Naive thymus-derived CD4-positive, alpha-beta T cell (primary cell): Measurements from ENCODE around the gene UBE2D2. TPM values are rescaled to one million over a fixed set of nuclear protein-coding genes. Genes with fewer than 3 reads are reported as not detected.

Experiments
- ATAC-seq: fragments of 150-1000 bp; cut with Tn5 transposase; 2 replicates; pipeline ENCODE4 v1.10.0; 2021; ENCODE audit warnings: mild to moderate bottlenecking, moderate library complexity
- CTCF ChIA-PET: fragments of 350-600 bp; sonication (Branson Sonifier 250); formaldehyde crosslinking; loops from one replicate; lab custom pipeline; 2021; ENCODE audit warnings: antibody characterized with exemption; lab: Charles Lee
- POLR2A ChIA-PET: fragments of 350-600 bp; sonication (Branson Sonifier 250); formaldehyde crosslinking; loops from one replicate; lab custom pipeline; 2021; ENCODE audit warnings: antibody characterized with exemption, inconsistent platforms; lab: Charles Lee
- DNase-seq, 9 donors: peaks; one replicate each; pipeline versions ENCODE4 v3.0.0 to v3.0.0-alpha.2; 2020 to 2022; ENCODE audit warnings: mixed read lengths in 1 of 9
- H3K27ac ChIP-seq: one replicate; pipeline ENCODE4 v1.7.0; 2013; ENCODE audit warnings: mild to moderate bottlenecking, low read depth, low read length, moderate library complexity
- H3K27me3 ChIP-seq, 2 donors: one replicate each; pipeline ENCODE4 v1.7.0; 2013; ENCODE audit warnings: low read length in 2 of 2, mild to moderate bottlenecking in 2 of 2, moderate library complexity in 2 of 2; ENCODE audit not compliant: control insufficient read depth in 2 of 2, insufficient read depth in 2 of 2
- H3K36me3 ChIP-seq, 3 experiments: 1 replicate in 2 of 3; 2 replicates in 1 of 3; pipeline ENCODE4 v1.7.0; 2013; ENCODE audit warnings: low read length in 3 of 3, mild to moderate bottlenecking in 3 of 3, moderate library complexity in 1 of 3; ENCODE audit not compliant: insufficient read depth in 3 of 3, control insufficient read depth in 2 of 3
- H3K4me1 ChIP-seq, 2 donors: one replicate each; pipeline ENCODE4 v1.7.0; 2013; ENCODE audit warnings: low read length in 2 of 2, mild to moderate bottlenecking in 2 of 2, moderate library complexity in 1 of 2; ENCODE audit not compliant: control insufficient read depth in 2 of 2, insufficient read depth in 2 of 2
- H3K4me3 ChIP-seq: 2 replicates; pipeline ENCODE4 v1.7.0; 2013; ENCODE audit warnings: mild to moderate bottlenecking, low read length
- H3K9me3 ChIP-seq, 3 experiments: 1 replicate in 2 of 3; 2 replicates in 1 of 3; pipeline ENCODE4 v1.7.0; 2013; ENCODE audit warnings: low read length in 3 of 3; ENCODE audit not compliant: control insufficient read depth in 2 of 3
- H3K27ac Mint-ChIP-seq, 9 donors: one replicate each; pipeline ENCODE4 v1.8.0; 2020 to 2022; ENCODE audit warnings: mixed read lengths in 9 of 9, mild to moderate bottlenecking in 8 of 9, moderate library complexity in 5 of 9, inconsistent platforms in 2 of 9
- H3K27me3 Mint-ChIP-seq, 5 donors: one replicate each; pipeline ENCODE4 v1.8.0; 2021 to 2022; ENCODE audit warnings: mixed read lengths in 5 of 5, mild to moderate bottlenecking in 1 of 5
- H3K36me3 Mint-ChIP-seq, 5 donors: one replicate each; pipeline ENCODE4 v1.8.0; 2020 to 2022; ENCODE audit warnings: mixed read lengths in 5 of 5, mild to moderate bottlenecking in 3 of 5, inconsistent platforms in 1 of 5
- H3K4me1 Mint-ChIP-seq, 7 donors: one replicate each; pipeline ENCODE4 v1.8.0; 2020 to 2022; ENCODE audit warnings: mixed read lengths in 7 of 7, mild to moderate bottlenecking in 3 of 7, inconsistent platforms in 1 of 7
- H3K4me3 Mint-ChIP-seq, 10 donors: one replicate each; pipeline ENCODE4 v1.8.0; 2020 to 2022; ENCODE audit warnings: mild to moderate bottlenecking in 10 of 10, mixed read lengths in 10 of 10, moderate library complexity in 6 of 10, inconsistent platforms in 2 of 10
- H3K9me3 Mint-ChIP-seq, 11 donors: one replicate each; pipeline ENCODE4 v1.8.0; 2020 to 2022; ENCODE audit warnings: mixed read lengths in 11 of 11, mild to moderate bottlenecking in 4 of 11, inconsistent platforms in 1 of 11, moderate library complexity in 1 of 11
- intact Hi-C, 2 donors: fragments of 100-400 bp; cut with micrococcal nuclease; formaldehyde crosslinking; loops; one replicate each; pipeline ENCODE4 v1.15.1; 2023
- polyA plus RNA-seq, 2 donors: library from polyadenylated mRNA; unstranded; fragments of 300-500 nt; fragmentation: Illumina TruSeq; gene quantifications; one replicate each; pipeline ENCODE4 v1.2.3, GENCODE V29; 2021
- total RNA-seq, 6 experiments: library from RNA in 5 of 6; stranded (reverse) in 5 of 6; gene quantifications; 1 replicate in 5 of 6; 2 replicates in 1 of 6; pipeline ENCODE4 v1.2.3 and lab custom pipeline; 2021 to 2026

UBE2D2 gene
- total and polyA plus RNA-seq, 7 experiments from 2014 or later: 145 to 343 (median 210) TPM

- intact Hi-C loops: loop anchor here in 1 of 2 donors (5.0 to 10.0 kb wide), 2 partner anchors 108 to 206 kb away; no protein-coding TSS in a partner anchor
- peak overlapping the region in 4 of 9 donors; percentile 32 to 72 (median 40) for H3K27ac Mint-ChIP-seq
- ATAC-seq: no peak
- peaks cover 0 to 5% (median 0%) of the 10 kb centered on the region in 5 donors for H3K36me3 Mint-ChIP-seq
- no peak for DNase-seq
- H3K4me3 Mint-ChIP-seq: peak overlapping the region in 9 of 10 donors; percentile 39 to 77 (median 63)
- H3K4me1 Mint-ChIP-seq: peaks cover 22 to 44% (median 34%) of the 10 kb centered on the region in 7 donors
- Histone ChIP-seq H3K4me3 (no peak overlapping the region), H3K4me1 (peaks cover 27 to 28% of the 10 kb centered on the region in 2 donors), H3K9me3 (no peaks in the 10 kb centered on the region), H3K36me3 (no peaks in the 10 kb centered on the region), H3K27me3 (no peaks in the 10 kb centered on the region), H3K27ac (no peak overlapping the region)
- peaks cover 0 to 5% (median 0%) of the 10 kb centered on the region in 11 donors for H3K9me3 Mint-ChIP-seq
- peaks cover 0 to 5% (median 0%) of the 10 kb centered on the region in 5 donors for H3K27me3 Mint-ChIP-seq
- CTCF ChIA-PET: interaction anchor here (0.9 to 1.4 kb wide), 2 partner anchors 51 to 64 kb away, joined by 3 read pairs; no protein-coding TSS in a partner anchor
- POLR2A ChIA-PET: interaction anchor here (0.7 kb wide), 1 partner anchor 21 kb away, joined by 3 read pairs; no protein-coding TSS in a partner anchor
These were observed 77.8 kb downstream of the UBE2D2 start for GRCh38 chr5:139638736-139639618.

GRCh38 chr5:139639619-139640380 is 78.7 kb downstream of the UBE2D2 start:
- Mint-ChIP-seq H3K27me3 (peaks cover 0 to 5% (median 0%) of the 10 kb centered on the region in 5 donors), H3K27ac (peak overlapping the region in 1 of 9 donors; percentile 32), H3K9me3 (peaks cover 0 to 5% (median 0%) of the 10 kb centered on the region in 11 donors), H3K4me3 (peak overlapping the region in 1 of 10 donors; percentile 36), H3K36me3 (peaks cover 0 to 5% (median 0%) of the 10 kb centered on the region in 5 donors), H3K4me1 (peaks cover 26 to 44% (median 30%) of the 10 kb centered on the region in 7 donors)
- H3K4me1 ChIP-seq: peaks cover 27 to 28% of the 10 kb centered on the region in 2 donors
- H3K27me3 ChIP-seq: no peaks in the 10 kb centered on the region
- intact Hi-C loops: loop anchor here in 1 of 2 donors (5.0 to 10.0 kb wide), 2 partner anchors 108 to 205 kb away; no protein-coding TSS in a partner anchor
- H3K36me3 ChIP-seq: no peaks in the 10 kb centered on the region
- DNase-seq: no peak
- H3K27ac ChIP-seq: no peak overlapping the region
- CTCF ChIA-PET: no interaction called here
- POLR2A ChIA-PET: no interaction called here
- no peaks in the 10 kb centered on the region for H3K9me3 ChIP-seq
- no peak overlapping the region for H3K4me3 ChIP-seq
- ATAC-seq: no peak

- Histone ChIP-seq H3K4me1 (peaks cover 20% of the 10 kb centered on the region in 2 donors), H3K4me3 (no peak overlapping the region), H3K36me3 (no peaks in the 10 kb centered on the region), H3K27ac (no peak overlapping the region), H3K27me3 (no peaks in the 10 kb centered on the region), H3K9me3 (no peaks in the 10 kb centered on the region)
- ChIA-PET POLR2A (no interaction called here), CTCF (no interaction called here)
- Mint-ChIP-seq H3K9me3 (peaks cover 0 to 8% (median 0%) of the 10 kb centered on the region in 11 donors), H3K4me1 (peaks cover 20 to 37% (median 24%) of the 10 kb centered on the region in 7 donors), H3K27ac (no peak overlapping the region), H3K27me3 (peaks cover 0 to 6% (median 0%) of the 10 kb centered on the region in 5 donors), H3K4me3 (no peak overlapping the region), H3K36me3 (peaks cover 0 to 5% (median 0%) of the 10 kb centered on the region in 5 donors)
- ATAC-seq: no peak
- peak in 1 of 9 donors; percentile 3 for DNase-seq
- intact Hi-C loops: no loop called here
These were observed 79.4 kb downstream of the UBE2D2 start for GRCh38 chr5:139640421-139641115.

- CTCF ChIA-PET: no interaction called here
- POLR2A ChIA-PET: no interaction called here
These were observed 80.3 kb downstream of the UBE2D2 start for GRCh38 chr5:139641116-139642080.

GRCh38 chr5:139642213-139642612 is 81.1 kb downstream of the UBE2D2 start:
- peaks cover 4 to 11% of the 10 kb centered on the region in 2 donors for H3K4me1 ChIP-seq
- no peak for ATAC-seq
- Mint-ChIP-seq H3K27ac (no peak overlapping the region), H3K9me3 (peaks cover 0 to 6% (median 0%) of the 10 kb centered on the region in 11 donors), H3K27me3 (peaks cover 4 to 23% (median 6%) of the 10 kb centered on the region in 5 donors), H3K4me3 (no peak overlapping the region), H3K36me3 (no peaks in the 10 kb centered on the region), H3K4me1 (peaks cover 4 to 28% (median 15%) of the 10 kb centered on the region in 7 donors)
- no peaks in the 10 kb centered on the region for H3K9me3 ChIP-seq
- ChIA-PET CTCF (no interaction called here), POLR2A (no interaction called here)
- H3K36me3 ChIP-seq: no peaks in the 10 kb centered on the region
- peaks cover 0 to 4% of the 10 kb centered on the region in 2 donors for H3K27me3 ChIP-seq
- intact Hi-C loops: no loop called here
- no peak overlapping the region for H3K4me3 ChIP-seq
- no peak overlapping the region for H3K27ac ChIP-seq
- no peak for DNase-seq

More at GRCh38 chr5:139641116-139642080, 80.3 kb downstream of the UBE2D2 start:
- no peak overlapping the region for H3K4me3 ChIP-seq
- H3K4me1 ChIP-seq: peaks cover 12% of the 10 kb centered on the region in 2 donors
- DNase-seq (peak in 1 of 9 donors; percentile 3), ATAC-seq (no peak)
- Mint-ChIP-seq H3K4me1 (peaks cover 12 to 29% (median 16%) of the 10 kb centered on the region in 7 donors), H3K27ac (peak overlapping the region in 2 of 9 donors; percentile 22 to 52), H3K27me3 (peaks cover 1 to 15% (median 2%) of the 10 kb centered on the region in 5 donors), H3K4me3 (no peak overlapping the region), H3K9me3 (peaks cover 0 to 8% (median 0%) of the 10 kb centered on the region in 11 donors), H3K36me3 (peaks cover 0 to 5% (median 0%) of the 10 kb centered on the region in 5 donors)
- no peaks in the 10 kb centered on the region for H3K9me3 ChIP-seq
- no peaks in the 10 kb centered on the region for H3K36me3 ChIP-seq
- H3K27me3 ChIP-seq: no peaks in the 10 kb centered on the region
- intact Hi-C loops: no loop called here
- H3K27ac ChIP-seq: no peak overlapping the region
